ENCODE results near the gene CA7. TPM values are rescaled to one million over a fixed set of nuclear protein-coding genes. Genes with fewer than 3 reads are reported as not detected.

CA7 gene
- not detected in 2 replicates for total RNA-seq

GRCh38 chr16:66844342-66845079, at the start of gene CA7:
CA7 (plus strand) TSS chr16:66844414; CDS start chr16:66844488, 74 bp downstream.

GRCh38 chr16:66801320-66802105, 42.7 kb upstream of the CA7 start, which contains the start of gene TERB1:
TERB1 (minus strand) TSS chr16:66801584; CDS start chr16:66796798, 4,786 bp downstream.

DNA sequence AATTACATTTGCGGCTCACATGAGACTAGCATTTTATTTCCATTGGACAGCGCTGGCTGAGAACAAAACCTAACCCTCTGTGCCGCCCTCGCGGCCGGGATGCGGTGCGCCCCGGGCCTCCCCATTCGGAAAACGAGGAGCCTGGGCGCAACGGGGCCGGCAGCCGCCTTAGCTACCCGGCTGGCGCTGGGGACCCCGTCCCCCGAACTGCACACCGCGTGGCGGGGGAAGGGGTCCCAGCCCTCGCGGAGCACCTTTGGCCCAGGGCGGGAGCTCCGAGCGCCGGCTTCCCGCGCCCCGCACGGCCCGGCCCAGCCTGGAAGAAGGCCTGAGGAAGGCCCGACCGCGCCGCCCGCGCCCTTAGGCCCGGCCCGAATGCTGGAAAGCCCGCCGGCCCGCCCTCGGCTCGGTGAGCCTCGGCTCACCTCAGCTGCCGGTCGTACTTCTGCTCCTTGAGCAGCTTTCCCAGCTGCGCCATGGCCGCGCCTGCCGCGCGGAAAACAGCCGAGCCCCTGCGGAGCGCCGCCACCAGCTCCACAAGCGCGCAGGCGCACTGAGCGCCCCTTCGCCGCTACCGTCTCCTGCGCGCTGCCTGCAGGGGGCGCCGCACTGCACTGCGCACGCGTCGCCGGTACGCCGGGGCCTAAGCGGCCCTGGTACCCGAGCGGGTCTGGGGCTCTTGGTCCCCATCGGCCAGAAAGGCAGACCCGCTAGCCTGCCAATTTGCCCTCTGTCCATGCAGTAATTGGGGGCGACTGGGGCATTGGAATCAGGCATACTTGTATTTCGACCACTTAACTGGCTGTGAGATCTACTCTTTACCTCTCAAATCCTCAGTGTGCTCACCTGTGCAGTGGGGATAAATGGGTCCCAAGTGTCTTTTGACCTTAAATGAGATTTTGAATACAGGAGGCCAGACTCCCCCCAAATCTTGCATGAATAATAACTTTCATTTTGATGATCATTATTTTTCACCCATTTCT, 13.5 kb upstream of the CA7 start, which contains the start of gene NAE1:
TSS of gene NAE1 (minus strand) at position 555 of the 983 bp plus-strand sequence. CDS start at position 478, 77 bp downstream.

GRCh38 chr16:66880288-66881013, 36.2 kb downstream of the CA7 start, which contains the start of gene PDP2:
PDP2 (plus strand) TSS chr16:66880515; CDS start chr16:66884285, 3,770 bp downstream.

Other genes with a start within 250 kb of the CA7 start
- gene CMTM3, start 239.7 kb upstream of the CA7 start, total RNA-seq, result 15.8 and 17.4 TPM in 2 replicates
- 16.9 and 20.3 TPM in 2 replicates for gene CMTM4, start 147.7 kb upstream of the CA7 start, total RNA-seq
- gene DYNC1LI2, start 92.8 kb upstream of the CA7 start, total RNA-seq, result 67.6 and 76.4 TPM in 2 replicates
- not detected in 2 replicates for gene TERB1, start 42.8 kb upstream of the CA7 start, total RNA-seq
- 79.4 and 81.3 TPM in 2 replicates for gene NAE1, start 13.4 kb upstream of the CA7 start, total RNA-seq
- gene PDP2, start 36.1 kb downstream of the CA7 start, total RNA-seq, result 8.8 and 14.3 TPM in 2 replicates
- gene CDH16, start 74.5 kb downstream of the CA7 start, total RNA-seq, result not detected in 2 replicates
- gene RRAD, start 81.1 kb downstream of the CA7 start, total RNA-seq, result 0.98 and 1.5 TPM in 2 replicates
- gene CIAO2B, start 90.0 kb downstream of the CA7 start, total RNA-seq, result 92.9 and 125 TPM in 2 replicates
- 34.2 and 39.3 TPM in 2 replicates for gene CES2, start 91.1 kb downstream of the CA7 start, total RNA-seq
- gene CES3, start 116.9 kb downstream of the CA7 start, total RNA-seq, result under 0.01 TPM in 2 replicates
- 1.1 and 1.4 TPM in 2 replicates for gene CES4A, start 144.2 kb downstream of the CA7 start, total RNA-seq
- 49.2 and 85.2 TPM in 2 replicates for gene CBFB, start 184.7 kb downstream of the CA7 start, total RNA-seq